SH-SY5Y (cell line): ENCODE measurements around the gene TMEM184C.

Experiments
- GATA2 ChIP-seq: IDR thresholded peaks from 2 replicates; pipeline ENCODE4 v1.6.1; 2011; ENCODE audit warnings: mild to moderate bottlenecking, low read depth, low read length
- GATA3 ChIP-seq: IDR thresholded peaks from 2 replicates; pipeline ENCODE4 v1.6.1; 2011; ENCODE audit warnings: low read depth, mild to moderate bottlenecking, low read length, moderate library complexity

- TF ChIP-seq GATA2: no peak
- TF ChIP-seq GATA3: no peak
Observed at GRCh38 chr4:147583876-147584275, 33.3 kb upstream of the TMEM184C start.
